ENCODE data around the gene CA5A.

Gene CA5A

GRCh38 chr16:87847785-87848675 is 88.3 kb downstream of the CA5A start:
- no peak for DNase-seq (ENCODE audit: low spot score)

DNA sequence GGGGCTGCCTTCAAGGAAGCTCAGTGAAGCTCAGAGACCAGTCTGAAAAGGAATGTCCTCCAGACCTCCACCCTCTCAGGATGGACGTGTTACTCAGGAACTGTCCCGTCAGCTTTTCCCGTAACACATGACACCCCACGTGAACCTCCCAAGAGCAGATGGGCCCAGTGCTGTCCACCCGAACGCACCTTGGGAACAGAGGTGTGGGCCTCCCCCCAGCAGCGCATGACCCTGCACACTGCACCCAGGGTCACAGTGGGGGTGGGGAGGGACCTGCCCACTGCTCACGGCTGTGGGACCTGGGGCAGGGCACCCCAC is 88.9 kb downstream of the CA5A start:
- DNase-seq (ENCODE audit: low spot score): no peak

DNA sequence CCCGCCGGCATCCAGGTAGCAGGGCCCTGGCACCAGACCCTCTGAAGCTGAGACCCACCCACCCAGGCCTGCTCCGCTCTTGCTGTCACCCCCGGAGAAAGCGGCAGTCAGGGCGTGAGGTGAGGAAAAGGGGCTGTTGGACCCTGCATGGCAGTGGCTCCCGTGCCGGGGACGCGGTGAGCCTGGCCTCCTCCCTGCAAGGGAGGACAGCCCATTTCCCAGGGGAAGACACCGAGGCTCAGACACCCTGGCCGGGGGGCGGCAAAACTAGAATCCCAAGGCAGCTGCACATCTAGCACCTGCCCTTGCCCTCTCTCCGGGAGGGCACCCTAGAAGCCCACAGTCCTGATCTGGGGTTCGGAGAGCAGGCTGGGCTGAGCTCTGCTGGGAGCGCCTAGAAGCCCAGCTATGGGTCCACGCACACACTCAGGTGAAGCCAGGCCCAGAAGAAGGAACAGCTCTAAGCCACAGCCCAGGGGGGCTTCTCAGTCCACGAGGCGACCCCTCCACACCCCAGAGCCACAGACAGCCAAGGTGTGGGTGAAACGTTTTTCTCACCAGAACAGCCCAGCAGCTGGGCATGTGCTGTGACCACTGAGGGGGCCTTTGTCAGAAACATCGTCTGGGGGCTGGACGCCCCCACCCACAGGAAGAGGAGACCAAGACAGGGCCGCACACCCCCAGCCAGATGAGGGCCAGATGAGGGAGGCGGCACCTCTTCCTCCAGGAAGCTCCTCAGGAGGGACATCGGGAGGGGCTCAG is 89.4 kb downstream of the CA5A start:
- no peak for DNase-seq (ENCODE audit: low spot score)

DNA sequence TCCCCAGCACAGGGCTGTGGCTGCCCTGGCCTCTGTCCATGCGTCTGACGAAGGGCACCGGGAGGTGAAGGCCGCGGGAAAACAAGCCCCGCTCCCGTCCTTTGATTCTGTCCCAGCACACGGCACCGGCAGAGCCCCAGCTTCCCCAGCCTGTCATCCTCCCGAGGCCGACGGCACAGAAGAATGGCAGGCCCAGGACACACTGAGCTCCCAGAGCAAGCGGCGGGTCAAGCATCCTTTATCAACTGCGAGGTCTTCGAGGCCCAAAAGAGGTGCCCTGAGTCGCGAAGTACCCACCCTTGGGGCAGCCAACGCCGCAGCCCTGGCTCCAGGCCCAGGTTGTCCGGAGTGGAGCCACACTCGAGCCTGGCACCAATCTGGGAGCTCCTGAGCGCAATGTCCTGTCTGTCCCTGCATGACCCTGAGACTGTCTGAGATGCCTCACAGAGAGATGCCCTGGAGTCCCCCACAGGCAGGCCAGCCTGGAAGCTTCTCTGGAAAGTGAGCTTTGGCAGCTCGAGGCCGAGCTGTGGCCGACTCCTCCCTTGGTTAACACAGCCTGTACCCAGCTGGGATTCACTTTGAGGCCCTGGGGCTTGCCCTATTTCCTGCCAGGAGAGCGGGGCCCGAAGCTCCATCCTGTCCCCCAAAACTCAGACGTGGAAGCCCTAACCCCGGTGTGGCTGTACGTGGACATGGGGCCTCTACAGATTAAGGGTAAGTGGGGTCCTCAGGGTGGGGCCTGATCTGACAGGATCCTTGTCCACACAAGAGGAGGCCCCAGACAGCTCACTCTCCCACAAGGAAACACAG is 90.3 kb downstream of the CA5A start:
- no peak for DNase-seq (ENCODE audit: low spot score)

DNA sequence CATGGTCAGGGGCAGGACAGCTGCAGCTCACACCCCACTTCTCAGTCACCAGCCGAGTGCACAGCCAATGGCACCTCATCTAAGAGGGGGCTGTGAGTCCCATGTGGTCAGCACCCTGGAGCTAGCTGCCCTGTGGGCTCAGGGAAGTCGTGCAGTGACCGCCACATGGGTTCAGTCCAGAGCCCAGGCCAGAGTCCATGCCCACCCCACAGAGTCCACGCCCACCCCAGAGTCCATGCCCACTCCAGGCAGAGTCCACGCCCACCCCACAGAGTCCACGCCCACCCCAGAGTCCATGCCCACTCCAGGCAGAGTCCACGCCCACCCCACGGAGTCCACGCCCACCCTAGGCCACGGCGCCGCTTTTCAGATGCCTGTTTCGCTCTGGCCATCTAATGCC is 91.1 kb downstream of the CA5A start:
- DNase-seq (ENCODE audit: low spot score): no peak

DNA sequence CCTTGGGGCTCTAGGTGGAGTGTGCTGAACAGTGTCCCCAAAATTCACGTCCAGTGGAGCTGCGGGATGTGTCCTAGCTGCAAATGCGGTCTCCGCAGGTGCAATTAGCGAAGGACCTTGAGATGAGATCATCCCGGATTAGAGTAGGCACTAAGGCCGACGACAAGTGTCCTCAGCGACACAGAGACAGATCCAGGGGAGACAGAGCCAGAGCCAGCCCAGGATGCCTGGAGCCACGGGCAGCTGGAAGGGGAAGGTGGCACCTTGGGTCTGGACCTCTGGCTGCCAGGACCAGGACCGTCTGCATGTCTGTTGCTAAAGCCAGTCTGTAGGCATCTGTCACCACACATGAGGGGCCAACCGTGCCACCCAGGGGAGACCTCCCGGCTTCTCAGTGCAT is 91.5 kb downstream of the CA5A start:
- DNase-seq (ENCODE audit: low spot score): no peak

DNA sequence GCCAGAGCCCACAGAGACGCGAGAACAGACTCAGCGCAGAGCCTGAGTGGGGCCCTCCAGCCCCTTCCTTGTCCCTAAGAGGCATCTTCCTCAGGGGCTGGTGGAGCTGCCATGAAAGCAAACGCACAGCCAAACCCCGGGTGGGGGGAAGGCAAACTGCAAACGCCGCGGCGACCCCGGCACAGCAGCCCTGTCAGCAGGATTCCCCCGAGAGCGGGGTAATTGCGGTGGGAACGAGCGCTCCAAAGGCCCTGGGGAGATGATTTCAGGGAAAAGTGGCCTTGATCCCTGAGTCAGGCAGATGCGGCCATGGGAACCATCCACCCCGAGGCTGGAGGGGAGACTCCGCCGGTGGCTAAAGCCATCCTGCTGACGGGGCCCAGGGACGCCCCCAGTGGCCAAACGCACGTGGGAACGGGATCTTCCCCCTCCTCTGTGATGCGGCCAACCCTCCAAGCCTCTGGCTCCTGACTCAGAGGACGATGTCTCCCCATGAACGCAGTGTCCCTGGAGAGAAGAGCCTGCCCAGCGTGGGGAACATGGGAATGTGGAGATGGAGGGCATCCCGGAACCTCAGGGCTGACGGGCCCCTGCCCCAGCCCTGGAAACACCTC is 92.1 kb downstream of the CA5A start:
- DNase-seq (ENCODE audit: low spot score): no peak

GRCh38 chr16:87843678-87844105 is 92.6 kb downstream of the CA5A start:
- no peak for DNase-seq (ENCODE audit: low spot score)

DNA sequence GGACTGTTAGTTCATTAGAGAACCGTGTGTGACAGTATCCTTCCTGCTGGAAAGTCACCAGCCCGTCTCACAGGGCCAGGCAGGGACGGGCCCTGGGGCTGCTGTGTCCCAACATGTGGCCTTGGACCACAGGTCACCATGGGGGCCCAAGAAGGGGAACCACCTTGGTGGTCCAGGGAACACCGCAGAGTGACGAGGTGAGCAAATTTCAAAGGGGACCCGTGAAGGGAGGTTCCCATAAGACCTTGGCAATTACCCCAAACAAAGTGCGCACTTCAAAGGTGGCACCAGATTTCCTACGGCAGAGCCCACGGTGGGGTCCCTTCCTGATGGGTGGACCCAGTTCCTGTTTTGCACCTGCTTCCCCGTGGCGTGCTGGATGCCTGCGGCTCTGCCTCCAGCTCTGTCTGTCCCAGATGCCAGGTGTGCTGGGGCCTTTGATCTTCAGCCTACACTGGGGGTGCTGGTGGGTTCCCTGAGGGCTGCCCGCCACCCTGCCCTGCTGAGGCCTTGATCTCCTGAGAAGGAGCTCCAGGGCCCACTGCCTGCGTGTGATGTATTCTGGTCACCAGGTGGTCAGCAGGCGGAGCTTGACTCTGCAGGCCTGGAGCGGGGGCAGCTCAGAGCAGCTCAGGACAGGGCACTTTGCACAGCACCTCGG is 94.0 kb downstream of the CA5A start:
- no peak for DNase-seq (ENCODE audit: low spot score)

DNA sequence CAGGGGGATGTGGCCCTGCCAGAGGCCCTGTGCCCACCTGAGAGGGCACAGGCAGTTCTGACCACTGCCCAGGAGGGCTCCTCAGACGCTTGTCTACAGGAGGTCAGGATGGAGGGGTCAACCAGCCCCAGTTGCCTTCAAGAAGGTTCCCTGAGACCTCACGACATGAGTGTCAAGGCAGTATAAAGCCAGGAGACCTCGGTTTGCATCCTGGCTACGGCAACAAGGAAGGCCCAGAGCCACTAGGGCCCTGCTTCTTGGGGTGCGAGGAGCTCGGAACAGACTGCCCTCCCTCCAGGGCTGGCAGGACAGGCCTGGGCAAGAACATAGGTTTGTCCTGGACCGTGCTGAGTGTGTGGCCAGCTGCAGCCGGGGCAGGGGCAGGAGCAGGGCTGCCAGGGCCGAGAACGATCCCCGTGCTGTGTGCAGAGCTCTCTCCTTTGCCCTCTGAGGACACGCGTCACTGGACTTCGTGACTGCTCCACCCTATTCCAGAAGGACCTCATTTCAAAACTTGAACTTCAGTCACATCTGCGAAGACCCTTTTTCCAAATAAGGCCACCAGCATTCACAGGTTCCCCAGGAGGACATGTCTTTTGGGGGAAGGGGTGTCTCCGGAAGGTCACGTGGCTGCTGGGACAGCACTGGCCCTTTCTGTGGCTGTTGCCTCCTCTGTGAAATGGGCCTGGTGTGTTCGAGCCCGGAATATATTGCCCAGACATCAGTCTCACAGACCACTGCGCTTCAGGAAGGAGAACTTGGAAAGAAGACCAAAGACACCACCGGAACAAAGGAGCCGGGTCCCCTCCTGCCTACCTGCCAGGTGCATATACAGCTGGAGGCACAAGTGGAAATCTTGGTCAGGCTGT is 94.8 kb downstream of the CA5A start:
- DNase-seq (ENCODE audit: low spot score): no peak

- DNase-seq (ENCODE audit: low spot score): no peak
Observed at GRCh38 chr16:87840271-87840978, 95.9 kb downstream of the CA5A start.

DNA sequence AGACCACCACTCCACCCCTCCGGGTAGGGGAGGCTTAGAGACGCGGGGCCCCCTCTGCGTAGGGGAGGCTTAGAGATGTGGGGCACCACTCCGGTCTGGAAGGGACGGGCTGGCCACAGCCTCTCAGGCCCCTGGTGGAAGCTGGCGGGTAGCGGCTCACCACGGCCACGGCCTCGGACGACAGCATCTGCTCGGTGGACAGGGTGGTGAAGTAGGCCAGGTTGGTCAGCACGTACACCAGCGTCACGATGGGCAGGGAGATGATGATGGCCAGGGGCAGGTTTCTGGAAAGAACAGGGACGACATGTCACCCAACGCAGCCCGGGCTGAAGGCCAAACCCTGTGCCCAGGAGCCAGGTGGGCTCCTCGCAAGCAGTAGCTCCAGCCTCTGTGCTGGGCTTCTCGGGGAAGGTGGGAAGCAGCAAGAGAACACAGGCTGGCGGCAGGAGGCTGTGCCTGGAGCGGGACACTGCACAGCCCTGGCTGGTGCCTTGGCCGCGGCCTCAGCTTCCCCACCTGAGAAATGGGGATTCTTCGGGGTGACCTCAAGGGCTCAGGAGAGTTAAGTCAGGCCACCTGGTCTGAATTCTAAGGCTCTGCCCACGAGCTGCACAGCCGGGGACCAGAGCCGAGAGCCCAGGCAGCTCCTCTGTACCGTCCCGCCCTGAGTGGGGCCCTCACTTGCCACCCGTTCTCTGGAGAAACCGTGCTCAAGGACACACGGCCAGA is 96.6 kb downstream of the CA5A start:
- DNase-seq (ENCODE audit: low spot score): no peak

GRCh38 chr16:87838643-87839541 is 97.4 kb downstream of the CA5A start:
- DNase-seq (ENCODE audit: low spot score): no peak

Data from GM03348 (cell line).